ENCODE measurements around the gene LAMB1.

LAMB1 gene

GRCh38 chr7:107877731-107878382 lies 125.1 kb downstream of the LAMB1 start:
- no peak for DNase-seq (ENCODE audit: low read depth in 2 of 2)

- DNase-seq (ENCODE audit: low read depth in 2 of 2): no peak
Observed at GRCh38 chr7:107876916-107877315, 126.0 kb downstream of the LAMB1 start.

- DNase-seq (ENCODE audit: low read depth in 2 of 2): no peak
Observed at GRCh38 chr7:107874605-107875446, 128.1 kb downstream of the LAMB1 start.

GRCh38 chr7:107874111-107874510 lies 128.8 kb downstream of the LAMB1 start:
- no peak for DNase-seq (ENCODE audit: low read depth in 2 of 2)

Data from stimulated activated CD8-positive, alpha-beta memory T cell treated with anti-CD3 and anti-CD28 coated beads, Interleukin-2, amount 100 ng/mL, for 1 hour (primary cell).